Fibroblast of skin of scalp (primary cell): Measurements from ENCODE around the gene TCF7L2.
"Not testable (repeated sequence)": the region's sequence is repeated elsewhere in the genome, so short reads cannot be mapped to it uniquely, and the experiment has no call there.

ENCODE experiments used
- DNase-seq: peaks from one replicate; pipeline ENCODE4 v3.0.0-alpha.2; 2013

Gene TCF7L2

DNA sequence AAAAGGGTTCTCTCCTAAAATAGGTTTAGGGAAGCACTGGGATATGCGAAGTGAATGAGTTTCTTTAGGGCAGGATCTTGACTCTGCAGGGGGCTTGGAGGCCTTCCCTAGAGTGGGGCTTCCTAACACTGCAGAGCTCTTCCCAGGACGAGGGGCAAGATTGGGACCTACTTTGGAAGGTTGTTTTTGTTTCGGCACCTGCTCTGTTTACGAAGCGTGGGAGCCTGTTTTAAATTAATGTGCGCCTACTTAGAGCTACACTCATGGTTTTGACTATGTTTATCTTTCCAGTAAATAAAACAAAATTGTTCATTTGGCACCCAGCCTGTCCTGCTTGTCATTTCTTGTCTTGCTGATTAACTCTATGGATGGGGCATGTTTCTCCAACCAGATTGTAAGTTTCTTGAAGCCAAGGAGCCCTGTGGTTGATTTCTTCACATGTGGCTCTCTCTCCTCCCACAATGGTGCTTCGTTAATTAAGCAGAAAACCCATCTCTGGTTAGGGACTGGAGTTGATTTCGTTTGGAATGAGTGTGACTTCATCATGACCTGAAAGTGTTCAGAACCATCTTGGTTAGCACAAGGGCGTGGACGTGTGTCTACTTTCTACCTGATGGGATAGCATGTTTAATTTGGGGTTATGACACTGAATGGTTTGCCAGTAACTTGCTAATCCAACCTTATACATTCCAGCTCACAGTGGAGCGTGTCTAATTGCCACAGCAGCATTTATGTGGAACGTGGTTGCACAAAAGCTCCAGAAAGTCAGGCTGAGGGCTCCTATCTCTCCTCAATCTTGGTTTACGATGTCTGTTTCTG, 98.1 kb downstream of the TCF7L2 start:
- no peak for DNase-seq

GRCh38 chr10:113049881-113050280, 99.8 kb downstream of the TCF7L2 start:
- DNase-seq: no peak

DNA sequence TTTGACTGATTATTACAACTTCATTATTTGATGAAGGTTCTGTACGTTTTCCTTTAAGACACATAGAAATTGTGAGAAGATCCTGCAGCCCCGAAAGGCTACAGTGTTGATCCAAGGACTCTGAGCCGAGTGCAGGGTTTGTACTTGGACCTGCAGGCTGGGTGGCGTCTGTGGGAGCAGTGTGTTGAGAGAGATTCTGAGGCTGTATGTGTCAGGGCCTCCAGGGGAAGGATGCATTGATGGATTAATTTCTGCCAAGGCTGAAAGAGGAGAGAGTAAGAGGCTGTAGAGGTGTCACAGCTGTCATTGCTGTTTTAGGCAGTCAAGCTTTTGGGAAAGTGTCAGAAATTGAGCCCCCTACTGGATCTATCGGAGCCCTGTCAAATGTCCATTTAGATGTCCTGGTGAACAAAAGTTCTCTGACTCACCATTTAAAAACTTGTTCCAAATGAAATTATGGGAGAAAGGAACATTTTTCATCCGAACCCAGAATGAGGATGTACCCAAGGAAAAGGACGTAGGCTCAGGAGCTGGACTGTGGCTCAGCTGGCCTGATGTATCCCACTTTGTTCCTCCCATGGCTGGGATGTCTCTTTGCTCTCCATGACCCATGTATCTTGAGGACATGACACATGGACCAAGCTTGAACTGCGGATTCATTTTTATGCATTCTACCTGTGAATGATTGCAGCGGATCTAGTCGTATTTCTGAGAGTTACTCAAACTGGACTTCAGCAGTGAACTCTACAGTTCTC, 102.2 kb downstream of the TCF7L2 start:
- DNase-seq: peak; percentile 68

GRCh38 chr10:113053091-113053490, 103.0 kb downstream of the TCF7L2 start:
- DNase-seq: no peak

GRCh38 chr10:113053881-113054280, 103.8 kb downstream of the TCF7L2 start:
- DNase-seq: no peak

DNA sequence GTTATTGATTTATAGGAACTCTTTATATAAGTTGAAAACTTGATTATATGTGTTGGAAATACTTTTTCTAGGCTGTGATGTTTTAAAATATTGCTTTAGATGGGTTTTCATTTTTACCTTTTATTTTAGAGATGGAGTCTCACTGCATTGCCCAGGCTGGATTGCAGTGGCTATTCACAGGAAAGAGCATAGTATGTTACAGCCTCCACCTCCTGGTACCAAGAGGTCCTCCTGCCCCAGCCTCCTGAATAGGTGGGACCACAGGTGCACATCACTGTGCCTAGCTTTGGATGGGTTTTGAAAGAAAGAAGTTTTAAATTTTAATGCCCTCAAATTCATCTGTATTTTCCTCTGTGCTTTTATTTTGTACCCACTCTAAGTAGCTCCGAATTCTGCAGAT, 105.4 kb downstream of the TCF7L2 start:
- DNase-seq: no peak

DNA sequence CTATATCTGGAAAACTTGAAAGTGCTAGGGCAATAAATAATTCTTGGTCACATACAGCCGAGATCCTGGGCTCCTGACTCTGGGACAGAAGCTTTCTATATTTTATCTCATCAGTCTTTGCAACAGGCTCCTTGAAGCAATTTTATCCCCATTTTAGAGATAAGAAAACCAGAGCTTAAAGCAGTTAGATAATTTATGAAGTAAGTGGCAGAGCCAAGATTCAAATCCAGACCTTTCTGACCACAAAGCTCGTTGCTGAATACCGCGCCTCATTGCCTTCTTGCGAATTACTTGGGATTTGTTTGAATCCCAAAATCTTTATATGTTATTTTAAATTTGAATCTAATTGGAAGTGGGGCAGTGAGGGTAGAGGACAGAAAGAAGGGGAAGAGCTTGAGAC, 106.0 kb downstream of the TCF7L2 start:
- DNase-seq: no peak

- DNase-seq: peak; percentile 95
Observed at GRCh38 chr10:113056441-113057021, 106.5 kb downstream of the TCF7L2 start.

DNA sequence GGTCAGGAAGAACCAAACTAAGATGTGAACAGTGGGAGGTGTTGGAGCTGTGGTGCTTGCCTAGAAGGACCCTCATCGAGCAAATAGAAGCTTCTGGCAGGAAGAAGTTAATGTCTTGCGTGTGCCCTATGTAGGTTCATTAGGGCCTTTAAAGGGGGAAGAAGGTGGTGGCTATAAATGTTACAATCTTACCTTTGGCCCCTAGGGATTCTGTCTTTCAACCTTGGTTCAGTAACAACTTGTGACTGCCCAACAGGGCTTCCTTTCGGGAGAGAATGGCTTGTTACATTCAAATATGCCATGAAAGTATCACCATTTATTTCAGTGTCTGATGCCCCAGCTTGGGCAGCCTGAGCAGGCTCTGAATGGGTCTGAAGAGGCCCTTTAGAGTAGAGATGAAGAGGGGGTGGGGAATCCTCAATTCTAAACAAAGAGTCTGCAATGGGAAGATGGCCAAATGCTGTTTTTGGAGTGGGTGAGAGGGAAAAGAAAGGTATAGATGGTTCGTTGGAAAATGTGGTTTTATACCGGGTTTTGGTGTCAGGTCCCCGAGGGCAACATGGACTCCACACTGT, 108.0 kb downstream of the TCF7L2 start:
- DNase-seq: no peak

- DNase-seq: peak; percentile 78
Observed at GRCh38 chr10:113058523-113059370, 108.7 kb downstream of the TCF7L2 start.

- DNase-seq: peak; percentile 91
Observed at GRCh38 chr10:113059371-113059780, 109.3 kb downstream of the TCF7L2 start.

- peak; percentile 45 for DNase-seq
Observed at GRCh38 chr10:113060201-113061053, 110.4 kb downstream of the TCF7L2 start.

DNA sequence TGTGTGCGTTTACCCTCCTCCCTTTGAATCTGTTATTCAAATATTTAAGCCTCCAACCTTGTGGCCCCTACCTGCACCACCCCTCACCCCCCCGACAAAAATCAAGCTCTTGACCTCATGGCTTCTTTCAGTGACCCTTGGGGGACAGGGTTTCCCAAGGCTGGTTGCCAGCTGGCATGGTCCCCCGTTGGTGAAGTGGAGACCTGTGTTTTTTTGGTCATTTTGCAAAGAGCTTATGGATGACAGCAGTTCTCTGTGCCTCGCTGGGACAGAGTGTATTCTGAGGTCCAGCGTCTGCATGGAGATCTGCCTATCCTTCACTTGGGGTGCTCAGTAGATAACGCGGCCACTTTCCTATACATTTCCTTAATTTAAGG, 111.0 kb downstream of the TCF7L2 start:
- DNase-seq: no peak

DNA sequence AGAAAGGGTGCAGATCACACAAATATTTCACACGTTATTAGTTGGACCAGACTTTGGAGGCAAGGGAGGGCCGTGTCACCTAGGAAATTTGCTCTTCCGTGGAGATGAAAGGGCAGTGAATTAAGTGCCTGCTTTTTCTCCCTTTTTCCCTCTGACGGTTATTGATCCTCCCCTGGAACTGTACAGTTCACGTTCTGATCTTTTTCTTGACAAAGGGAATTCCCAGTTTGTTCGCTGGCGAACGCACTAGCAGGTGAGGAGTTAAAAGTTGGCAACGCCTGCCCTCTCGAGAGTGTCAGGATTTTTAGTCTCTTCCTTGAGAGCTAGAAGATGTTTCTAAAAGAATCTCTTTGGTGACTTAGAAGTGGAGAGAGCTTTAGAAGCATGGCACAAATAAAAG, 111.5 kb downstream of the TCF7L2 start:
- no peak for DNase-seq

DNA sequence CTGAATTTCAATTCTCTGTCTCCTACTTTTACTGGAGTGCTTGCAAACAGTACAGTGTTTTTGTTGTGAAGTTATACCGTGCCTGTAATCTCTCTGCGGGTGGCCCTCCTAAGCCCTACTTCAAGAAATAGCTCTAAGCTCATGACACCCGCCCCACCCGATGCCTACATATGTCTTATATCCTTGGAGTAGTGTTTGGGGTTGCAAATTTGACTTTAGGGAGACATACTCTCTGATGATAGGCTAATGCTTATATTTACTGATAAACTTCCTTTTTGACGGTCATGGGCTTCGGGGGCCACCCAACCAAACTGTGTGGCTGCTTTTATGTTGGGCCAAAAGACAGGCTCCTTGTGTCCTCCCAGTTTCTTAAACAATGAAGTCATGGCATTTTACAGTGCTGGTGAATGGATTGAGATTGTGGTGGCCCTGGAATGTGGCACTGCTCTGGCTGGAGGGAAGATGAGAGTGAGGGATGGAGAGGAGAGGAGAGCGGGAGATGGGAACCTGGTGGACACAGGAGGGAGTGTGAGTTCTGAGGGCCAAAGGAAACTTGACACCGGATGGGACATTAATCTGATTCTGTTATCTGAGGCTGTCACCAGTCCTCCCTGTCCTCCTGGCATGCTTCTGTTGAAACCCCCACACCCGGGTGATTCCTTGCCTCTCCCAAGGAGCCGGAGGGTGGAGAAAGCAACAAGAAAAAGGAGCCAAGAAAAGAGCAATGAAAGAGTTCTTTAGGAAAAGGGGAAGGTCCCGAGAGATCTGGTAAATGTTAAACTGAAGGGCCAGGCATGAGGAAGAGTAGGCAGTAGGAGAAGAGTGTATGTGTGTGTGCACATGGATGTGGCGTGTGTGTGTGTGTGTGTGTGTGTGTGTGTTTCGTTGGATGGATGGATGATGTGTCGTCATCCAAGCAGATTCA, 113.3 kb downstream of the TCF7L2 start:
- DNase-seq: peak; percentile 67

- DNase-seq: no peak
Observed at GRCh38 chr10:113064039-113064438, 114.0 kb downstream of the TCF7L2 start.

- DNase-seq: not testable (repeated sequence)
Observed at GRCh38 chr10:113066120-113066519, 116.1 kb downstream of the TCF7L2 start.

GRCh38 chr10:113066561-113067312, 116.7 kb downstream of the TCF7L2 start:
- no peak for DNase-seq

DNA sequence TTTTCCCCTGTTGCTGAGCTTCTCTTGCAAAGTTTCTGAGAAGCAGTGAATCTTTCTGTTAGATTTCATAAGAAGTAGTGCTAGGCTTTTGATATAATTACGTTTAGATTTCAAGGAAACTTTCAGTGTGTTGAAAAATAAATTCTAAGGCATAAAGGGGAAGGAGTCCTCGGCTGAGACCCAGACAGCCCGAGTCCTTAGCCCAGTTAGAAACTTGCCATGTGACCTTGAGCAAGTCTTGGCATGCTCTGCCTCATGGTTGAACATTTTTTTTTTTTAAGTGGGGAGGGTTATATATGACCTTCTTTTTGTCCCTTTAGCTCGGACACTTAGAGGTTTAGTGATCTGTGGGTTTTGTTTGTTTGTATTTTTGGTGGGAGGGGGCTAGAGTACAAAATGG, 117.5 kb downstream of the TCF7L2 start:
- DNase-seq: no peak
